Esophagus squamous epithelium (tissue), 4 donors: Measurements from ENCODE around the gene SFMBT2.
A peak's percentile ranks its signal among the peaks of the same experiment; 100 is the strongest.

Experiments
- CTCF ChIP-seq, 6 experiments: fragments of 450-650 bp in 4 of 6; fragments of 200-600 bp in 2 of 6; sonication (generic) in 2 of 6; IDR thresholded peaks; one replicate each; pipeline ENCODE4 v1.5.1; 2016 to 2019; ENCODE audit warnings: antibody characterized with exemption in 6 of 6, mild to moderate bottlenecking in 4 of 6, moderate library complexity in 4 of 6
- POLR2A ChIP-seq, 4 donors: fragments of 450-650 bp; IDR thresholded peaks; one replicate each; pipeline ENCODE4 v1.6.1; 2017; ENCODE audit warnings: antibody characterized with exemption in 4 of 4, mild to moderate bottlenecking in 4 of 4, moderate library complexity in 3 of 4

DNA sequence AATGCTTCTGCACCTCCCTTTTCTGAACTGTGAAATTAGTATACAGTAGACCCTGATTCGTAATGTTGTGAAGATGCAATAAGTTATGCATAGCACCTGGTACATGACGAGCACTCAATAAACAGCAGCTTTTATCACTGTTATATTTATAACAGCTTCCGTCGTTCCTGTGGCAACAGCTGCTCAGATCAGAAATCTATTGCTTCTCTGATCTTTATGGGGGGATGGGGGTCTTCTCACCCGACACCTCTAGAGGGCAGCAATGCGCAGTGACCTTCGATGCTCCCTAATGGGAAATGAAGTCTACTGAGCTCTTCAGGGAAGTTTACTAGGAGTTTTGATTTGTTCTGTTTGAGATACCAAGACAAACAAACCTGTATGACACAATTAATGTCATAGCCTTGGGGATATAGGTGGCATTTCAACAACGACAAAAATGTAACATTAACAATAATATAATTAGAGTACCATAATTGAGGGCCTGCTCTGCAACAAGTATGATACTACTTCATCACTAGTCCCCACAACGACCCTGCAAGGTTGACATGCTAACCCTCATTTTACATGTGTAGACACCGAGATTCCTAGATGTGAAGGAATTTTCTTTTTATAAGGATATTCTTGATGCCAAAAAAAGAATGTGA lies 289.6 kb downstream of the SFMBT2 start:
- TF ChIP-seq CTCF (IDR thresholded peaks at IDR 0.05): peak; percentile 21 to 52 (median 38)
- no peak for TF ChIP-seq POLR2A (IDR thresholded peaks at IDR 0.05)
